A549 (cell line): ENCODE results near the gene RPL22. TPM values are rescaled to one million over a fixed set of nuclear protein-coding genes. Genes with fewer than 3 reads are reported as not detected.

Source experiments
- ATAC-seq, 2 experiments: fragments of 200-7000 bp in 1 of 2; fragments of >200 bp in 1 of 2; cut with Nextera tagmentation in 1 of 2; cut with Tn5 transposase in 1 of 2; 3 replicates each; pipeline versions ENCODE4 v1.8.0 to v1.9.1; 2018 to 2020; ENCODE audit warnings: mild to moderate bottlenecking in 1 of 2, moderate library complexity in 1 of 2
- CTCF ChIA-PET: fragments of 300-600 bp; sonication (Branson Sonifier 250); formaldehyde crosslinking; extraction: SDS; loops from one replicate; lab custom pipeline; 2021; ENCODE audit warnings: antibody characterized with exemption, inconsistent platforms; lab: Yijun Ruan, JAX
- POLR2A ChIA-PET: fragments of 350-600 bp; formaldehyde crosslinking; extraction: SDS; loops from one replicate; lab custom pipeline; 2021; ENCODE audit warnings: antibody characterized with exemption, inconsistent platforms; lab: Yijun Ruan, JAX
- DNase-seq, 2 experiments: peaks; one replicate each; pipeline versions ENCODE4 v3.0.0 to v3.0.0-alpha.2; 2011 to 2016; ENCODE audit warnings: low read depth in 1 of 2, low spot score in 1 of 2
- FAIRE-seq: peaks from 2 replicates; lab custom pipeline; 2011; peaks lifted over from hg19 to GRCh38; lab: Jason Lieb, UNC
- H3K27ac ChIP-seq, 2 experiments: fragments of >200 bp; sonication (Bioruptor Twin); formaldehyde crosslinking; 3 replicates each; pipeline ENCODE4 v1.5.1; 2016 to 2017
- H3K4me1 ChIP-seq: fragments of >200 bp; sonication (Bioruptor Twin); formaldehyde crosslinking; 3 replicates; pipeline ENCODE4 v1.6.1; 2016
- H3K4me2 ChIP-seq: fragments of >200 bp; sonication (Bioruptor Twin); formaldehyde crosslinking; 3 replicates; pipeline ENCODE4 v1.6.1; 2016
- H3K4me3 ChIP-seq: fragments of >200 bp; sonication (Bioruptor Twin); formaldehyde crosslinking; 3 replicates; pipeline ENCODE4 v1.5.1; 2016
- H3K9me3 ChIP-seq: fragments of >200 bp; sonication (Bioruptor Twin); formaldehyde crosslinking; 3 replicates; pipeline ENCODE4 v1.6.1; 2016
- ATOH8 ChIP-seq: fragments of 250-450 bp; sonication (Bioruptor Pico); IDR thresholded peaks from 2 replicates; pipeline ENCODE4 v1.5.0; 2020; ENCODE audit warnings: low read depth, mild to moderate bottlenecking, moderate library complexity
- CBX8 ChIP-seq: fragments of 200-600 bp; sonication (generic); IDR thresholded peaks from 2 replicates; pipeline ENCODE4 v1.6.1; 2016
- CEBPB ChIP-seq, 2 experiments: fragments of >200 bp in 1 of 2; sonication (Bioruptor Twin) in 1 of 2; formaldehyde crosslinking in 1 of 2; IDR thresholded peaks; 2 replicates each; pipeline ENCODE4 v1.6.1; 2012 to 2016
- EHF ChIP-seq: fragments of 250-450 bp; sonication (Bioruptor Pico); IDR thresholded peaks from 2 replicates; pipeline ENCODE4 v1.5.0; 2020; ENCODE audit warnings: mild to moderate bottlenecking
- EHMT2 ChIP-seq: fragments of 200-600 bp; sonication (generic); IDR thresholded peaks from 2 replicates; pipeline ENCODE4 v1.6.1; 2016; ENCODE audit warnings: antibody characterized with exemption, low read depth, mild to moderate bottlenecking, moderate library complexity
- ELK1 ChIP-seq: fragments of 150-350 bp; IDR thresholded peaks from 2 replicates; pipeline ENCODE4 v1.6.1; 2014; ENCODE audit warnings: low read depth, mild to moderate bottlenecking, low read length
- GATA3 ChIP-seq: IDR thresholded peaks from 2 replicates; pipeline ENCODE4 v1.6.1; 2012; ENCODE audit warnings: borderline replicate concordance
- HOXA7 ChIP-seq: fragments of 250-450 bp; sonication (Bioruptor Pico); IDR thresholded peaks from 2 replicates; pipeline ENCODE4 v1.5.0; 2020; ENCODE audit warnings: mild to moderate bottlenecking, moderate library complexity
- HOXB5 ChIP-seq: fragments of 250-450 bp; sonication (Bioruptor Pico); IDR thresholded peaks from 2 replicates; pipeline ENCODE4 v1.5.0; 2020; ENCODE audit warnings: mild to moderate bottlenecking, moderate library complexity
- JUNB ChIP-seq: fragments of >200 bp; sonication (Bioruptor Twin); formaldehyde crosslinking; IDR thresholded peaks from 2 replicates; pipeline ENCODE4 v1.6.1; 2016
- KDM1A ChIP-seq: fragments of 200-600 bp; sonication (generic); IDR thresholded peaks from 2 replicates; pipeline ENCODE4 v1.6.1; 2016; ENCODE audit warnings: low read depth, mild to moderate bottlenecking
- KDM5A ChIP-seq: fragments of 200-600 bp; sonication (generic); IDR thresholded peaks from 2 replicates; pipeline ENCODE4 v1.6.1; 2016; ENCODE audit warnings: antibody characterized with exemption, mild to moderate bottlenecking
- PBX3 ChIP-seq: IDR thresholded peaks from 2 replicates; pipeline ENCODE4 v1.6.1; 2012
- PHF8 ChIP-seq: fragments of 200-600 bp; sonication (generic); IDR thresholded peaks from 2 replicates; pipeline ENCODE4 v1.6.1; 2016; ENCODE audit warnings: low read depth, mild to moderate bottlenecking, antibody characterized with exemption, moderate library complexity, borderline replicate concordance
- RAD21 ChIP-seq, 2 experiments: fragments of >200 bp in 1 of 2; sonication (Bioruptor Twin) in 1 of 2; formaldehyde crosslinking in 1 of 2; IDR thresholded peaks in 1 of 2; conservative IDR thresholded peaks in 1 of 2; 2 replicates in 1 of 2; 3 replicates in 1 of 2; pipeline ENCODE4 v1.6.1; 2012 to 2018; ENCODE audit warnings: inconsistent platforms in 1 of 2
- RARB ChIP-seq: fragments of 250-450 bp; sonication (Bioruptor Pico); IDR thresholded peaks from 2 replicates; pipeline ENCODE4 v1.8.0; 2021; ENCODE audit warnings: mild to moderate bottlenecking, moderate library complexity
- RFX5 ChIP-seq: fragments of 450-650 bp; IDR thresholded peaks from 2 replicates; pipeline ENCODE4 v1.7.1; 2014; ENCODE audit warnings: antibody characterized with exemption, mild to moderate bottlenecking, moderate library complexity
- SMC3 ChIP-seq: fragments of >200 bp; sonication (Bioruptor Twin); formaldehyde crosslinking; IDR thresholded peaks from 3 replicates; pipeline ENCODE4 v1.6.1; 2018; ENCODE audit warnings: inconsistent platforms
- WGBS: methylation state at CpG from one replicate; pipeline ENCODE4 v1.1.6; 2017; ENCODE audit errors: missing lambda C conversion rate; 5-methylcytosine and 5-hydroxymethylcytosine counted together
- polyA plus RNA-seq, 4 experiments: library from polyadenylated mRNA; depleted of rRNA in 3 of 4; stranded (reverse); fragments of >200 nt; fragmentation: RNase III in 1 of 4; extraction: RNeasy Plus Mini Kit Qiagen cat#74134 plus additional on column Dnase treatment in 1 of 4; gene quantifications; 2 replicates in 3 of 4; 3 replicates in 1 of 4; pipeline ENCODE4 v1.2.3, GENCODE V29; 2011 to 2017

RPL22 gene
- polyA plus RNA-seq, 2 of the 4 experiments (the other 2 are of a cell fraction): 373 to 377 TPM

- DNase-seq: no peak
- ATAC-seq: no peak
- Histone ChIP-seq H3K9me3 (no peaks in the 10 kb centered on the region), H3K27ac (no peak within 1 kb of the TSS), H3K4me2 (peak within 1 kb of the TSS; percentile 90; the same call in 2 of the 3 replicates), H3K4me1 (peaks cover 6% of the 10 kb centered on the region; the same call in 2 of the 3 replicates), H3K4me3 (no peak within 1 kb of the TSS)
- 27% methylated on average over 13 of the region's 16 CpGs for WGBS
- no peak for FAIRE-seq
- no peak for TF ChIP-seq KDM1A
- TF ChIP-seq PHF8: no peak
- TF ChIP-seq CBX8: no peak
- TF ChIP-seq SMC3: no peak
- ChIA-PET CTCF (interaction anchor here (1.0 to 9.9 kb wide), 8 partner anchors 18 to 198 kb away, joined by 3 to 250 read pairs (median 6); partner anchors contain the start of gene KCNAB2), POLR2A (interaction anchor here (0.7 to 0.9 kb wide), 2 partner anchors 39 to 191 kb away, joined by 3 read pairs; no protein-coding TSS in a partner anchor)
Measured at GRCh38 chr1:6243993-6244392, 44.6 kb upstream of the RPL22 start, which contains the start of gene HES3. TSS of gene HES3 (plus strand) at chr1:6244179. CDS start at chr1:6244366, 187 bp downstream.

GRCh38 chr1:6243053-6243834 is 43.8 kb upstream of the RPL22 start:
- FAIRE-seq: no peak
- WGBS: 66% methylated on average over 11 of the region's 20 CpGs
- no peak for ATAC-seq
- H3K27ac ChIP-seq: no peak overlapping the region
- POLR2A ChIA-PET: no interaction called here
- CTCF ChIA-PET: interaction anchor here (1.0 to 4.7 kb wide), 6 partner anchors 38 to 198 kb away, joined by 3 to 33 read pairs (median 6); partner anchors contain the start of gene KCNAB2
- TF ChIP-seq EHF (CRISPR knock-in tag): no peak
- no peak for TF ChIP-seq EHMT2
- DNase-seq: no peak
- H3K9me3 ChIP-seq: no peaks in the 10 kb centered on the region
- H3K4me2 ChIP-seq: no peak overlapping the region
- H3K4me1 ChIP-seq: peaks cover 6% of the 10 kb centered on the region; the same call in 2 of the 3 replicates
- no peak overlapping the region for H3K4me3 ChIP-seq

- peaks cover 6% of the 10 kb centered on the region; the same call in 2 of the 3 replicates for H3K4me1 ChIP-seq
- DNase-seq (no peak), ATAC-seq (no peak), FAIRE-seq (no peak)
- H3K27ac ChIP-seq: no peak overlapping the region
- WGBS: 59% methylated on average over 4 of the region's 99 CpGs
- CTCF ChIA-PET: interaction anchor here (1.0 to 2.5 kb wide), 4 partner anchors 37 to 181 kb away, joined by 3 to 9 read pairs (median 6); no protein-coding TSS in a partner anchor
- H3K9me3 ChIP-seq: no peaks in the 10 kb centered on the region
- TF ChIP-seq RAD21 (conservative IDR thresholded peaks at IDR 0.05 in 1 of 2, IDR thresholded peaks at IDR 0.05 in 1 of 2): no peak
- TF ChIP-seq JUNB: no peak
- TF ChIP-seq GATA3: no peak
- TF ChIP-seq ATOH8 (CRISPR knock-in tag): no peak
- TF ChIP-seq ELK1: no peak
- TF ChIP-seq RARB (CRISPR knock-in tag): no peak
- no peak for TF ChIP-seq SMC3
- TF ChIP-seq HOXA7 (CRISPR knock-in tag): no peak
- TF ChIP-seq PBX3: no peak
- no peak for TF ChIP-seq HOXB5 (CRISPR knock-in tag)
- no peak for TF ChIP-seq CEBPB (IDR thresholded peaks at IDR 0.05)
- TF ChIP-seq KDM5A: no peak
- TF ChIP-seq RFX5: no peak
- TF ChIP-seq, all 56 proteins: peak for 0
- Histone ChIP-seq H3K4me3 (peak overlapping the region; percentile 41), H3K4me2 (peak overlapping the region; percentile 82)
- POLR2A ChIA-PET: no interaction called here
Measured at GRCh38 chr1:6241887-6242740, 42.7 kb upstream of the RPL22 start.
